HG02885 (cell line): Measurements from ENCODE around the gene MFSD8.
"Not testable (repeated sequence)": the region's sequence is repeated elsewhere in the genome, so short reads cannot be mapped to it uniquely, and the experiment has no call there.

Experiments
- ATAC-seq: cut with Tn5 transposase; IDR thresholded peaks from one replicate; pipeline ENCODE4 v1.9.1; 2021; ENCODE audit warnings: mild to moderate bottlenecking; ENCODE audit not compliant: unreplicated experiment, poor library complexity

The MFSD8 gene

DNA sequence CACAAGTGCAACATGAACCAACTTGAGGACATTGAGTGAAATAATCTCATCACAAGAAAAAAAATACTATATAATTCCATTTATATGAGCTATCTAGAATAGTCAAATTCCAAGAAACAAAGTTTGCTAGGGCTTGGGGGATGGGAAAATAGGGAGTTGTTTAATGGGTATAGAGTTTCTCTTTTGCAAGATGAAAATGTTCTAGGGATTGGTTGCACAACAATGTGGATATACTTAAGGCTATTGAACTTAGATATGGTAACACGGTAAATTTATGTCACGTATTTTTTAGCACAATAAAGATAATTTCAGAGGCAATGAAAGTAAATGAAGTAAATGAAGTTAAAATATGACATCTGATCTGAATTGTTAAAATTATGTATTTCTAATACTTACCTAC is 7.9 kb downstream of the MFSD8 start:
- ATAC-seq: no peak

DNA sequence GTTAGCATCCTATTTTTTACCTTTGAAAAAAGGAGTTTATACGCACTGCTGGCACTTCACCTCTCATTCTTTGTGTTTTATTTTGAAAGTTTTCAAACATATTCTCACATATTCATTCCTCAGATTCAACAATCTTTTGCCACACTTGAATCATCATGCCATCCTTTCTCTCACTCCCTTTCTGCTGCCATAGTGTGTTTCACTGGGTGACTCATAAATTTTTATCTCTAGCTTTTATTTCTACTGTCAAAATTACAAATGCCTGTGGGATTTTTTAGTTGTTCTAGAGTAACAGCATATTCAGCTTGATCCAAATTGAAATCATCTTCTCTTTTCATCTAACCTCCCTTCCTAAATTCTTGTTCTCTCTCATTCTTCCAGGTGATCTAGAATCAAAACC is 28.0 kb downstream of the MFSD8 start:
- no peak for ATAC-seq

DNA sequence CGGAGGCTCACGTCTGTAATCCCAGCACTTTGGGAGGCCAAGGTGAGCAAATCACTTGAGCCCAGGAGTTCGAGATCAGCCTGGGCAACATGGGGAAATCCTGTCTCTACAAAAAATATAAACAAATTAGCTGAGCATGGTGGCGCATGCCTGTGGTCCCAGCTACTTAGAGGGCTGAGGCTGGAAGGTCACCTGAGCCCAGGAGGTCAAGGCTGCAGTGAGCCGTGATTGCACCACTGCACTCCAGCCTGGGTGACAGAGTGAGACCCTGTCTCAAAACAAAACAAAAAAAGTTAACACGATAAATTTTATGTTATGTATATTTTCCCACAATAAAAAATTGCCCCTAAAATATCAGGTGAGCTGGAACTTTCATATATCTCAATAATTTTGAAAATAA is 33.1 kb downstream of the MFSD8 start:
- ATAC-seq: not testable (repeated sequence)

DNA sequence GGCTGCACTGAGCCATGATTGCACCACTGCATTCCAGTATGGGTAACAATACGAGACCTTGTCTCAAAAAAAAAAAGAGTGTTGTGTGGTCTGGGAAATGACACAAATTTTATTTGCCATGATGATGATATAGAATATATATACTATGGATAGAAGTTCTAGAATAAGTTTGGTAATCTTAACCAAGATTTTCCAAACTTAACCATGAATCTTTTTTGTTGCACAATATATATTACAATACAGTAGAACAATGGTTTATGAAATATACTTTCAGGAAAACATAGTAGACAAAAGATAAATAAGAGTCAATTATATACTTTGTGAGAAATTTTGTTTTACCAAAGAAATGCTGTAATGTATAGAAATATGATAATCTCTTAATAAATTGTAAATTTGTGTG is 34.8 kb downstream of the MFSD8 start:
- ATAC-seq: no peak

DNA sequence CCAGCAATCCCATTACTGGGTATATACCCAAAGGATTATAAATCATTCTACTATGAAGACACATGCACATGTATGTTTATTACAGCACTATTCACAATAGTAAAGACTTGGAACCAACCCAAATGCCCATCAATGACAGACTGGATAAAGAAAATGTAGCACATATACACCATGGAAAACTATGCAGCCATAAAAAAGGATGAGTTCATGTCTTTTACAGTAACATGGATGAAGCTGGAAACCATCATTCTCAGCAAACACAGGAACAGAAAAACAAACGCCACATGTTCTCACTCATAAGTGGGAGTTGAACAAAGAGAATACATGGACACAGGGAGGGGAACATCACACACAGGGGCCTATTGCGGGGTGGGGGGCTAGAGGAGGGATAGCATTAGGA is 39.3 kb downstream of the MFSD8 start:
- not testable (repeated sequence) for ATAC-seq

DNA sequence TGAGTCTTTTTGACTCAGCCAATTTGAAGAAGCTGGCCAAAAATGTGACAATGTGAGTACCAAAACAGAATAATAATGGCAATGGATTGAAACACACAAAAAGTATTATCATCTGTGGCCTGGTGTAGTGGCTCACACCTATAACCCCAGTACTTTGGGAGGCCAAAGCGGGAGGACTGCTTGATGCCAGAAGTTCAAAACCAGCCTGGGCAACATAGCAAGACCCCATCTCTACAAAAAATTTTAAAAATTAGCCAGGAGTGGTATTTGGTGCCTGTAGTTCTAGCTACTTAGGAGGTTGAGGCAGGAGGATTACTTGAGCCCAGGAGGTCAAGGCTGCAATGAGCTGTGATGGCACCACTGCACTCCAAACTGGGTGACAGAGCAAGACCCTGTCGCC is 42.7 kb downstream of the MFSD8 start:
- no peak for ATAC-seq

DNA sequence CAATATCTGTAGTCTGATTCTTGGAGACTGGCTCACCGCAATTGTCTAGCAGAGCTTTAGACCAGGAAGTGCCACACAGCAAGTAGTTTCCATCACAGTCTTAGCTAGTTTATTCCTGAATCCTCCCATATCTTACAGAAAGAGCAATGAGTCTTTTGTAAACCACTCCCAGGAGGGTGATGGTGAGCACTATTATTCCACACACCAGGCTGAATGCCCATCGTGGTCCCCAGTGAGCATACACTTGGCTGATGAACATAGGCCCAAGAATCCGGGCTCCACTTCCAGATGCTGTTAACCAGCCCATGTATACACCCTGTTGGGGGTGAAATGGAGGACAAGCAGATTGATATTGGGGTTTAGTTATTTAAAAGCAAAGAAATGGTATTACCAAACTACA is 44.5 kb downstream of the MFSD8 start:
- ATAC-seq: no peak

DNA sequence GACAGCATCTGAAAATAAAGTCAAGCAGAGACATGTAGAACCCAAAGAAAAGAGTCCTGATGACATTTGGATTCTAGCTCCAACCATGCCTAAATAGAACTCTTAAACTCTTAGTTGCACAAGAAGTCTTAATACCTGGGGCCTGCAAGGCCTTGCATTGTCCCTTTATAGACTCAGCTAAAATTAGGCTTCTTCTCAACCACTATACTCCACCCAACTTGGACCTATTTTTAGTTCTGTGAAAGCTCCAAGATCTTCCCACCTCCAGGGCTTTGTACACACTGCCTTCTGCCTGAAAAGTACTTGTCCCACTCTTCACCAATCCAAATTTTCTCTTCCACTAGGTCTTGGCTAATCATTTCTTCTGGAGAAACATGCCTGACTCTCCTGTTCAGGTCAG is 47.8 kb downstream of the MFSD8 start:
- ATAC-seq: no peak

DNA sequence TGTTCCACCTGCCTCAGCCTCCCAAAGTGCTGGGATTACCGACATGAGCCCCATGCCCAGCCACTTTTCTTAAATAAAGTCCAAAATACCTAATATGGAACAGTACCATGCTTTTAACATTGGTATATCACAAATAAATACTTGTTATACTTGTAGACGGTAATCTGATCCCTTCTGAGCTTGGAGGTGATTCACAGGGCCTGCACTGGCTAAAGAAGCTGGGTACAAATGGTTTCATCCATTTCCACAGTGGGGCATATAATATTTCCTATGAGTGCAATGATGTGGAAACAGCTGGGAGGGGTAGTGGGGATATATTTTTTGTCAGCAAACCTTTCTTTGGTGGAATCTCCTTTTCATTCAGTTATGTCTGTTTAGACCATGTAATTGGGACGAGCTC is 48.5 kb downstream of the MFSD8 start:
- no peak for ATAC-seq

DNA sequence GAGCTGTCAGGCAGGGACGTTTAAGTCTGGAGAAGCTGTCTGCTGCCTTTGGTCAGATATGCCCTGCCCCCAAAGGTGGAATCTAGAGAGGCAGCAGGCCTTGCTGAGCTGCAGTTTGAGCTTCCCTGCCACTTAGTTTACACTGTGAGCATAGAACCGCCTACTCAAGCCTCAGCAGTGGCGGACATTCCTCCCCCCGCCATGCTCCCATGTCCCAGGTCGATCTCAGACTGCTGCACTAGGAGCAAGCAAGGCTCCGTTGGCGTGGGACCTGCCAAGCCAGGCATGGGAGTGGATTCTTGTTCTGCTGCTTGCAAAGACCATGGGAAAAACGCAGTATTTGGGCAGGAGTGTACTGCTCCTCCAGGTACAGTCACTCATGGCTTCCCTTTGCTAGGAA is 59.9 kb downstream of the MFSD8 start:
- no peak for ATAC-seq

DNA sequence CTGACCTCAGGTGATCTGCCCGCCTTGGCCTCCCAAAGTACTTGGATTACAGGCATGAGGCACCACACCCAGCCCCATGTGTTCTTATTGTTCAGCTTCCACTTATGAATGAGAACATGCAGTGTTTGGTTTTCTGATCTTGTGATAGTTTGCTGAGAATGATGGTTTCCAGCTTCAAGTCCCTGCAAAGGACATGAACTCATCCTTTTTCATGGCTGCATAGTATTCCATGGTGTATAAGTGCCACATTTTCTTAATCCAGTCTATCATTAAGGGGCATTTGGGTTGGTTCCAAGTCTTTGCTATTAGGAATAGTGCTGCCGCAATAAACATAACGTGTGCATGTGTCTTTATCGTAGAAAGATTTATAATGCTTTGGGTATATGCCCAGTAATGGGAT is 65.3 kb downstream of the MFSD8 start:
- not testable (repeated sequence) for ATAC-seq

DNA sequence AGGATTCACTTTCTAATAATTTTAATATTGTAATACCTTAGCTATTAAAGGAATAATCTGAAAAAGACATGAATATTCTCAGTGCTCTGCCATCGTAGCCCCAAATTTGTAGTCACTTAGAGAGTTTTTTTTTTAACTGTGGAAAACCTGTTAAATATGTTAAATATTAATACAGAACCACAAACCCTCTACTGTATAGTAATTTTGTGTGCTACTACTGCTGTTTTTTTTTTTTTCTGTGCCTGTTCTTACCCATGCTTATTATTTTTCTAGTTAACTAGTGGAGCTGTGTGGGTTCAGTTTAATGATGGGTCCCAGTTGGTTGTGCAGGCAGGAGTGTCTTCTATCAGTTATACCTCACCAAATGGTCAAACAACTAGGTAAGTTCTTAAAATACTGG is 68.4 kb downstream of the MFSD8 start:
- ATAC-seq: no peak

DNA sequence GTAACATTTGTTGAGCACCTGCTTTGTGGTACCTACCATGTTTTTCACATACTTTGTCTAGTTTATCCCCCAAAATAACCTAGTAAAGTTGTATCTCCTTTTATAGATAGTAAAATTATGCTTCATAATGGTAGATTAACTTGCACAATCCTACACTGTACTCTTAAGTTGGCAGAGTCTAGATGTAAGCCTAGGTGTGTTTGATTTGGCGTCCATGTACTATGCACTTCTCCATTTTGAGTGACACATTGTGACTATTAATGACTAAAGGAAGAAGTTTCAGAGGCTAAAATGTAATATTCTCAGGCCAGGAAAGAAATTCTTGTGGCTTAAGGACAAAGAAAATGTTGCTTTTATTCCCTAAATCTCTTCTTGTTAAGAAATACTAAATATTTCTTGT is 68.9 kb downstream of the MFSD8 start:
- no peak for ATAC-seq

DNA sequence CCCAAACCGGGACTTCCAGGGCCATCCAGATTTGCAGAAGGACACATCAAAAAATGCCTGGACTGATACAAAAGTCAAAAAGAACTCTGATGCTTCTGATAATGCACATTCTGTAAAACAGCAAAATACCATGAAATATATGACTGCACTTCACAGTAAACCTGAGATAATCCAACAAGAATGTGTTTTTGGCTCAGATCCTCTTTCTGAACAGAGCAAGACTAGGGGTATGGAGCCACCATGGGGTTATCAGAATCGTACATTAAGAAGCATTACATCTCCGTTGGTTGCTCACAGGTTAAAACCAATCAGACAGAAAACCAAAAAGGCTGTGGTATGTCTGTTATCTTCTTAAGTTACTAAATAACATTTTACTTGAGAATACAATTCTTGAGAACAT is 75.1 kb downstream of the MFSD8 start:
- no peak for ATAC-seq

DNA sequence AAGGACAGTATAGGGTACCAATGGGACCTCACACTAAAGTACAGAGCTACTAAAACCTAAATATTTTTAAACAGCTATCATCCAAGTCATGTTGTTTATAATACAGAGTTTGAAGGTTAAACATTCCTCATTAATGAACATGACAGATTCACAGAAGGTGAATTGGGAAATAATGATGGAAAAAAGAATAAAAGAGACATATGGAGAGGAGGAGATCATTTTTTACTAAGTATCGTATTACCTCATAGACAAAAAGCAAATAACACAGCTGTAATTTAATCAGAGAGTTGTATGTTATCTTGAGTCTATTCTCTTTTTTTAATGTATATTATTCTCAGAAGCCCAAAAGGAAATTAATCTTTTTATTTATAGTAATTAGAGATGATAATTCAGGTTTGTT is 76.4 kb downstream of the MFSD8 start:
- ATAC-seq: no peak

DNA sequence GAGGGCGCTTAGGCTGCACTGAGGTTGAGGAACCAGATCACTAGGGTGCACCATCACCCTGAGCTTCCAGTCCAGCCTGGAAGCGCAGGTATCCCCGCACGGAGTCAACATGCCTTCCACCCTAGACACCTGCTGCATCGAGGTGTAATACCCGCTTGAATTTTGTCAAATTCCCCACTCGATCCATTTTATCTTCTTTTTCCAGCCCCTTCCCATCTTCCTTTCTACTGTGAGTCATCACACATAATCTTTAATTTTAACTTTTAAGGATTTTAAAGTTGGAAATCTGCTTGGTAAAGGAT is 83.5 kb downstream of the MFSD8 start:
- peak; percentile 43 for ATAC-seq

DNA sequence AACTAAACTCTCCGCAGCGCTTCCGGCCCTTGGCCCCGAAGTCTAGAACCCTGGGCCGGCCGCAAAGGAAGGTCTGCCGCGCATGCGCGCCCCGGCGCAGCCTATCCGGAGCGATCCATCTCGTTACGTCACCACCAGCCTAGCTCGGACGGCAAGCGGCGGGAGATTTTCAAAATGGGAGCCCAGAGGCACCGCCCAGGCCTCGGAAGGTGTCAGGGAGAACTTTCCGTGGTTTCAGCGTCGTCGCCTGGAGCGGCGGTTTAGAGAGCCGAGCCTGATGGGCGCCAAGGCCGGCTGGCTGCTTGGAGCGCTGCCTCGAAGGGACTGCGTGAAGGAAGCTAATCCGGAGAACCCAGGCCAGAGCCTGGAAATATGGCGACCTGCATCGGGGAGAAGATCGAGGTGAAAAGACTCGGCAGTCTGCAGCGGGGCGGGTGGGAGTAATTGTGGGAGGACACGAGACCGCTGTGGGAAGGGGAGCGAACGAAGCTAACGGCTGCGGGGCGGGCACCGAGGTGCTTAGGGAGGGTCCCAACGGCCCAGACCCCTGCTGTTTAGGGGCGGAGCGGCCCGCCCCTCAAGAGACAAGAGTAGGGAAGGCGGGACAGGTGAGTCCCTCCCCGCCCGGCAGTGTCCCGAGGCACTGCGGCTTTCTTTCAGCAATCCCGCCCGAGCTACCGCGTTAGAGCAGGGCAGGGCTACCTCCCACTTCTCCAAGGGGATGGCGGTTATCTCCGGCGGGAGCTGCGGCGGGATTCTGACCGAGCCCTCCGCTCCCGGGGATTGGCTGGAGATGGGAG is 84.0 kb downstream of the MFSD8 start, which contains the start of gene PLK4:
Gene PLK4, plus strand, starts transcription at position 131 of the 800 bp plus-strand sequence. Its CDS starts 242 bp downstream, at position 373.
- ATAC-seq: peak; percentile 93

DNA sequence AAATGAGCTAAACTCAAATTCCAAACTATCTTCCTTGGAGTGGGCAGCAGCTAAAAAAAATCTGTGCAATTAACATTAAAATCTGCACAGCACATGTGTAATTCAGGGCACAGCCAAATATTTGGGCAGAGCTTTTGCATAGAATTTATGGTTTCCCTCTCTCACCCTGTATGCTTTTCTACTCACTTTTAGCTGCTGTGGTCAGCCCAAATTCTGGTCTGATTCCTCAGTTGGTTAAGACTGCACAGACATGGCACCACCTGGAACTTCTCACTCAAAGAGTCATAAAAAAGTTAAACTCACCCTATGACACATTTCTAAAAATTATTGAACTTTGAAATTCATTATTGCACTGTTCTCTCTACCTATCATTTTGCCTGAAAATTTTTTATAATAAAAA is 89.2 kb downstream of the MFSD8 start:
- ATAC-seq: no peak

DNA sequence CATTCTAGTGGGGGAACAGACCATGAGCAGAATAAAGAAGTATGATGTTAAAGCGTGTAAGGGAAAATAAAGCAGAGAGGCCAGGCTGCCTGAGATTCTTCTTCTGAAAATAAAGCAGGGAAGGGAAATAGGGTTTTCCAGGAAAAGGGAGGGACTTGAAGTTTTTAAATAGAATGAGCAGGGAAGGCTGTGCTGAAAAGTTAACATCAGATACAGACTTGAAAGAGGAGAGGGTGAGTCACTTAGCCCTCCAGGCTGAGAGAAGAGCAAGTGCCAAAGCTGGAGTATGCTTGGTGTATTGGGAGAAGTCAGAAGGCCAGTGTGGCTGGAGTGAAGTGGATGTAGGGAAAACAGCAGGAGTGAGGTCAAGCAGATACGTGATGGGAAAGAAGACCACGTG is 94.3 kb downstream of the MFSD8 start:
- ATAC-seq: no peak

DNA sequence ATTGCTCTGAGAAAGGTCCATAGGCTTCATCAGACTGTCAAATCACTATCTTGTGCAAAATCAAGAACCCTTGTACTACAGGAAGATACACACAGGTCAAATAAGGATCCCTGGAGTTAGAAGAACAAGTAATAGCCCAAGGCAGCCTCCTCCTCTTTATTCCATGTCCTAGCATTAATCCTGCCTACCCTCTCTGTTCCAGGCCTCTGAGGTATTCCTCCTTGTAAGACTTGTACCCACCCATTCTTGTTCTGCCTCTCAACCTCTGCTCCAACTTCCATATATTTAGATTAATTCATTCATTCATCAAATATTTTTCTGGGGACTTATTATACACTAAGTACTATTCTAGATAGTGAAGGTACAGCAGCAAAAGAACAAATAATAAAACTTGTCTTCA is 94.7 kb downstream of the MFSD8 start:
- ATAC-seq: no peak

DNA sequence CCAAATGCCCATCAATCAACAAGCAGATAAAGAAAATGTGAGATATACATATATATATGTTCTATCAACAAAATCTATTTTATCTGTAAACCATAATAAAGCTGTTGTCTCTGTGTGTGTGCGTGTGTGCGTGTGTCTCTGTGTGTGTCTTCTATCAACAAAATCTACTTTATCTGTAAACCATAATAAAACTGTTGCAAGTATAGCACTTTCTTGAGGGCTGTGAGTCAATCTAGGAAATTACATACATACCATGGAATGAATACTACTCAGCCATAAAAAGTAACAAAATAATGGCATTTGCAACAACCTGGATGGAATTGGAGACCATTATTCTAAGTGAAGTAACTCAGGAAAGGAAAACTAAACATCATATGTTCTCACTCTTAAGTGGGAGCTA is 96.8 kb downstream of the MFSD8 start:
- no peak for ATAC-seq
